Astrocyte of the hippocampus (primary cell): ENCODE results near the gene DTL.
A peak's percentile ranks its signal among the peaks of the same experiment; 100 is the strongest.

Experiments
- DNase-seq: peaks from one replicate; pipeline ENCODE4 v3.0.0; 2011; ENCODE audit warnings: low read depth, low spot score

DTL gene

DNA sequence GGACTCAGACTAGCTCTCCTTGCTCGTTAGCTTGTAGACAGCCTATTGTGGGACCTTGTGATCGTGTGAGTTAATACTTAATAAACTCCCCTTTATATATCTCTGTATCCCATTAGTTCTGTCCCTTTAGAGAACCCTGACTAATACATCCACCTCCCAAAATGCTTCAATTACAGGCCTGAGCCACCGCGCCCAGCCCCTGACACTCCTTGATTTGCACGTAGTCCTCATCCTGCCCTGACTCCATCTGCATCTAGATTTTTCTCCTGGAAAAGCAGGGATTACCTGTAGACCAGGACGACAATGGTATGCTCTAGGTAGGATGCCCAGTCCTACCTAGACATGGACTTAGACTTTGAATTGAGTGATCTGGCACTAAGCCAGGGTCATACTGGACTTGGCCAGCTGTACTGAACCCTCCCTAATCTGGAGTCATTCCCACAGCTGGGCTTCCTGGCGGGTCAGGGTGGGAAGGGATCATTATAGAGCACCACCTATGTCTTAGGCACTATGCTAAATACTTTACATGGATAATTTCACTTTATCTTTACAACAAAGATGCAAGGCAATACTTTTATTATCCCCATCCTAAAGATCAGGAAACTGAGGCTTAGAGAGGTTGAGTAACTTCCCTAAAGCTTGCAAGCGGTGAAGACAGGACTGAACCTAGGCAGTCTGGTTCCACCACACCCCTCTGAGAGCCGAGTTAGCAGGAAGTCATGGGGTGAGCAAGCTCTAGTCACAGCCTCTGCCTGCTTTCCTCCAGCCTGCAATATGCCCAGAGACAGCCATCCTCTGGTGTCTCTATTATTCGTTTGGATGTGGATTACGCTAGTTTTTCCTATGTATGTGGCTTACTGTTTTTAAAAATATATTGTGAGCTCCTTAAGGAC, 89.4 kb downstream of the DTL start:
- DNase-seq = no peak

DNA sequence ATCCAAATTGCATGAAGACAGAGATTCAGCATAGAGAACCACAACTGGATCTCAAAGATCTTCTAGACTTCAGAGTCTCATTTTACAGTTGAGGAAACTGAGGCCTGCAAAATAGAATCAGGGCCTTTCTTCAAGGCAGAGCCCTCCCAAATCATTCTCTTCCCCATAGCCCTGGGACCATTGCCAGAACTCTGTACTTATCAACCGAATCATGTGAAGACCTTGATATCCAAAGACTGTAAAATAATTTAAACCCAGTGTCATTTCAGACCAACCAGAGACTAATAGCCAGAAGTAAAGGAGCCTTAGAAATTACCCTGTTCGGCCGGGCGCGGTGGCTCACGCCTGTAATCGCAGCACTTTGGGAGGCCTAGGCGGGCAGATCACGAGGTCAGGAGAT, 90.1 kb downstream of the DTL start:
- DNase-seq = no peak

DNA sequence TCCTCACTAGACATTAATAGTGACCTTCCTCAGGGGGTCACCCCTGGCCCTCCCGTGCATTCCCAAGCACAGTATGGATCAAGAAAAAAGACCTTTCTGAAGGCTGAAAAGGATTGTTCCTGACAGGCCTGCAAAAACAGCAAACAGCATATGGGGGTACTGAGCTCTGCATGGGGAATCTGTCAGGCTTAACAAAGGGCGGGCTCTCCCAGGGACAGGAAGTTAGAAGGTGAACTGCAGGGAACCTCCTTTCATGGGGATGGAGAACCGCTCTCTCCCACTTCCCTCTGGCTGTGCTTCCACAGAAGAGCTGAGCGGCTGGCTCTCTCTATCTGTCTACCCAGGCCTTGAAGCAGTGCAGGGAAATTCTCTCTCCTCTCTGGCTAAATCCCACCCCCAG, 91.7 kb downstream of the DTL start:
- no peak for DNase-seq

DNA sequence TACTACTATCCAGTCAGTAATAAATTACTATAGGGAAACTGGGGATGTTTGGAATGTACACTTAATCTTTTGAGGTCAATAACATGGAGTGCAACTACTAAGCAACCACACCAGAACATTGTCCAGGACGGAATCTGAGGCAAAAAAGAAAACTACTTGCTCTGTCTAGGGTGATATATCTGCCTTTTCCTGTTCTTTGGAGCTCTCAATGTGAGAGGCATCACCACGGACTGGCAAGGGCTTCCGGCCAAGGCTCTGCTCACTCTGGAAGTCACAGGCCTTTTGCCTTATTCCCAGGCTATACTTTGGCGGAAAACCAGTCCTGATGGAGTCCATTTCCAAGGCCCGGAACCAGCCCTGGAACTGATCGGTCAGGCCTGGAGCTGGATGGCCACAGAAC, 94.2 kb downstream of the DTL start:
- no peak for DNase-seq

DNA sequence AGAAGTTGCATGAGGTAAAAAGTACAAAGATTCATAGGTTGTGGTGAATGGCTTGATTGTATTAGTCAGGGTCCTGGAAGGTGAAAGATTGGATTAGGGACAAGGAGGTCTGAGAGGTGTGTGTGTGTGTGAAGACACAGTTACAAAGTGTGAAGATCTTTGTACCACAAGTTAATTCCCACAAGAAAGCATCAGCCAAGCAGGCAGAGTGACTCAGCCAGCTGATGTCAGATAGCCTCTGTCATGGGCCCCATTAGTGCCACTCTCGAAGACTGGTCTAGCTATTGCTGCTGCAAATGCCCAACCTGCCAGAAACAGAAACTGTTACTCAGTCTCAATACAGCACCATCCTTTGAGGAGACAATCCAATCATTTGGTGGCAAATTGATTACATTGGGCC, 96.5 kb downstream of the DTL start:
- peak; percentile 59 for DNase-seq

DNA sequence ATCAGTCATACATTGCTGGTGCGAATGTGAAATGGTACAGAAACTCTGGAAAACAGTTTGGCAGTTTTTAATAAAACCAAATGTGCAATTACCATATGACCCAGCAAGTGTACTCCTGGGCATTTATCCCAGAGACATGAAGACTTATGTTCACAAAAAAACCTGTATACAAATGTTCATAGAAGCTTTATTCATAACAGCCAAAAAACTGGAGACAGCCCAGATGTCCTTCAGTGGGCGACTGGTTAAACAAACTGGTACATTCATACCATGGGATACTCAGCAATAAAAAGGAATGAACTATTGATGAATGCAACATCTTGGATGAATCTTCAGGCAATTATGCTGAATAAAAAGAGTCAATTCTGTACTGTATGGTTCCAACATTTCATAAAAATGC, 97.8 kb downstream of the DTL start:
- DNase-seq = no peak

DNA sequence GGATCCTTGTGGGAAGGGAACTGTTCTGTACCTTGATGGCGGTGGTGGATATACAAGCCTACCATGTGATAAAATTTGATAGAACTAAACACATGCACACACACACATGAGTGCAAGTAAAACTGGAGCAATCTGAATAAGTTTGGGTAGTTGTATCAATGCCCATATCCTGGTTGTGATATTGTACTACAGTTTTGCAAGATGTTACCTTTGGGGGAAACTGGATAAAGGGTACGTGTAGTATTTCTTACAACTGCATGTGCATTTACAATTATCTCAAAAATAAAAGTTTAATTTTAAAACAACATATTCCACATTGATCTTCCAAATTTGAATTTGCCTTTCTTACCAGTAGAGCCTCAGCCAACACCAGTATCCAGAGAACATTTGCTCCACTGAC, 99.6 kb downstream of the DTL start:
- no peak for DNase-seq

DNA sequence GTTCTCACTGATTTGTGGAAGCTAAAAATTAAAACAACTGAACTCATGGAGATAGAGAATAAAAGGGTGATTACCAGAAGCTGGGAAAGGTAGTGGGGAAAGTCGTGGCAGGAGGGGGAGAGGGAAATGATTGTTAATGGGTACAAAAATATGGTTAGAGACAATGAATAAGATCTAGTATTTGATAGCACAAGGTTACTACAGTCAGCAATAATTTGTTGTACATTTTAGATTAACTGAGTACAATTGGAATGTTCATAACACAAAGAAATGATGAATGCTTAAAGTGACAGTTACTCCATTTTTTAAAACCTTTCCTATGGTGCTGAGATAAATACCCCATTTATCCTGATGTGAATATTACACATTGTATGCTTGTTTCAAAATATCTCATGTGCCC, 102.3 kb downstream of the DTL start:
- DNase-seq = no peak

DNA sequence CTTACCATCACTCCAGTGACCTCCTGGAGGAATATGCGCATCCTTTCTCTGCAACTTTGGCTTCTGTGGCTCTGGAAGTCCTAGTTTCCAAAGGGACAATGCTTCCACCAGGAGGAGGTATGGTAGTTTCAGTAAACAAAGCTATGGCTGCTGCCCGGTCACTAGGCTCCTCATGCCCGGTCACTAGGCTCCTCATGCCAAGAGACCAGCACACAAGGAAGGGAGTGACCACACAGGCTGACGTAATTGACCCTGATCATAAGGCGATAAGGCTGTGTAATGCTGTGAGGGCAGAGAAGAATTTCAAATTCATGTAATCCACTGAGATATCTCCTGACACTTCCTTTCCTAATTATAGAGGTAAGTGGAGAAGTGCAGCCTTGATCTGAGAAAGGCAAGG, 102.9 kb downstream of the DTL start:
- DNase-seq = no peak

DNA sequence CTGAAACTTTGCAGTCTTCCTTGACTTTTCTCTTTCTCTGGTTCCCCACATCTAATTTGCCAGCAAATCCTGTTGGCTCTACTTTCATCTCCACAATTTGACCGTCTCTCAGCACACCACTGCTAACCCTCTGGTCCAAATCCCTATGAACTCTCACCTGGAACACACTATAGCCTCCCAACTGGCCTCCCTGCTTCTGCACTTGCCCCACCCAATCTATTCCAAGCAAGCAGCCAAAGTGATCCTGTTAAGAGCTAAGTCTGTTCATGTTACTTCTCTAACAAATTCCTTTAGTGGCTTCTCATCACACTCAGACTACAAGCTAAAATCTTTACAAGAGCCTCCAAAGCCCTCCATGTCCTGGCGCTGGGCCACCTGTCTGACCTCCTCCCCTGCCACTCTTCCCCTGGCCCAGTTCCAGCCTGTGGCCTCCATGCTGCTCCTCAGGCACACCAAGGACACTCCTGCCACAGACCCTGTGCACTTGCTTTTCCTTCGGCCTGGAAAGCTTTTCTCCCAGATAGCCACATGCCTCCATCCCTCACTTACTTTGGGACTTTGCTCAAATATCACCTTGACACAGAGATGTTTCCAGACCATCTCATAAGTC, 104.1 kb downstream of the DTL start:
- DNase-seq = no peak

DNA sequence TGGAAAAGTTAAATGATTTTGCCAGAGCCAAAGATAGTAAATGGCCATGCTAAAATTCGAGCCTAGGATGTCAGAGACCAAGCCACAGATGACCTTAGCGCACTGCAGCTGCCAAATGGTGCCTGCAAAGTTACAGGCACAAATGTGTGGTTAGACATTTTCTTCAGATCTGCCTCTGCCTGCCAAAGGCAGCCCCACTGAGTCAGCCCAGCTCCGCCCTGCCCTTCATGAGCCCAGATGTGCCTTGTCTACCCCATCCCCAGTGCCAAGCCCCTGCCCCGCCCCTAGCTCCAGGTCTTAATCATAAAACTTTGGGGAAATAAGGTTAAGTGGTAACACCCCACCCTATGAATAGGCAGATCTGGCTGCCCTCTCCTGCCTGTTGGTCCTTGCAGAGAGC, 105.9 kb downstream of the DTL start:
- DNase-seq = no peak

DNA sequence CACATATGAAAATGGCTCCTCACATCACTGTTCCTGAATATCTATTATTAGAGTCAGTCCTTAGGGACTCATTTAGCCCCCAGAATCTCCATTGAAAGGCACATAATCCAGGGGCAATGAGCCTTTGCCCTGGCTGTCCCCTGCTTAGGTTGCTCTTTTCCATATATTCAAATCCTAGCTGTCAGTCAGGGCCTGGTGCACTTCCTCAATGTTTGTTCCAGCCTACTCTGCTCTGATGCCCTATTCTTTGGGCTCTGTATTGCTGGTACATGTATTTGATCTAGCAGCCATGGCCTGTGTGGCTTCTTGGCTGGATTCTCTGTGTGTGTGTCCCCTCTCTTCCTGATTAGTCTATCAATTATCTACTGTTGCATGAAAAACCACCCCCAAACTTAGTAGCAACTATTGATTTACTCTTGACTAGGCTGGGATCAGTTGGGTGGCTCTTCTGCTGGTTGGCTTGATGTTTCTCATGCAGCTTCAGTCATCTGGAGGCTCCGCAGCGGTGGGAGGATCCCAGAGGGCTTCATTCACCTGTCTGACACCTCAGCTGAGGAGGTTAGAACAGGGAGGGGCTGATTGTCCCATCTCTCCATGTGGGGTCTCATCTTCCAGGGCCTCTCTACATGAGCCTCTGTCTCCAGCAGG, 107.5 kb downstream of the DTL start:
- no peak for DNase-seq

DNA sequence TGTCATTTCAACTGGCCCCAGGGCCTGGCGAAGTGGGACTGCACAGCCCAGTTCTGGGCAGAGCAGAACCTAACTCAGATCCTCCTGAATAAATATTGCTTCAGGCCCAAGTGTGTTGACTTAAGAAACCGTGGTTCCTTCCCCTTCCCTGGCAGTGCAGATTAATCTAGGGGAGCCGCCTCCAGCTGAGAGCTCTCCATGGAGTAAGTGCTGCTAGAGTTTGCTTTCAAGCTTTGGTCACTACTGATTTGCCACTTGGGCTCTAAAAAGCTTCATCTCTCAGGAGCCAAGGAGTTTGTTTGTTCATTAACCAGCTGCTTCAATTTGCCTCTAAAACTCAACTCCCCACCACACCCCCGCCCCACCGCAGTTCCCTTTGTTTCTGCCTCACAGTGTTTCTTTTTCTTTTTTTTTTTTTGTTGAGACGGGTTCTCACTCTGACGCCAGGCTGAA, 112.1 kb downstream of the DTL start:
- DNase-seq = peak; percentile 21

DNA sequence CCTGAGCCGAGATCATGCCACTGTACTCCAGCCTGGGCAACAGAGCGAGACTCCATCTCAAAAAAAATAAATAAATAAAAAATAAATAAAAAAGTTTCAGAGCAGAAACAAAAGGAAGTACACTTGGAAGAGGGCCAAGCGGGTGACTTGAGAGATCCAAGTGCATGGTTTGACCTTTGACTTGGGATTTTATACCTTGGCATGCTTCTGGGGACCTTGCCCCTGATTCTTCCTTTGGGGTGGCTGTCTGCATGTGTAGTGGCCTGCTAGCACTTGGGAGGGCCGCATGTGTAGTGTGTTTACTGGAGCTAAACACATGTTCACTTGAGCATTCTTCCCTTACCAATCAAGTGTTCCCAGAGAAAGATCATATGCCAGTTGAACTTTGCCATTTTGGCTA, 114.0 kb downstream of the DTL start:
- DNase-seq = no peak

DNA sequence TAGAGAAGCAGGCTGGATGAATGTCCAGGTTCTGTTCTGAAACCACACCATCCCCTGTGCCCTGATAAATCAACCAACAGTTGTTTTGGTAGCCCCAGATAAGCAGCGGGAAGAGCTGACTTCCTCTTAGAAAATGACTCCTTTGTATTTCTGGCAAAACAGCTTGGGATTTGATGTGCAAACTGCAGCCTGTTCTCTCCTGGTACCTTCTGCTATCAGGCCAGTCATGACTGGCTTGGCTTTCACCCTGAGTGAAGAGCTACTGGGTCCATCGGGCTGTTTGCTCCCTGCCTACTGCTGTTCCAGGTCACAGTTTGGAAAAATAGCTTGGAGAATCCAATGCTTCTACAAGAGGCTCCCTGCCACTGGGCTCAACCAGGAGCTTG, 116.8 kb downstream of the DTL start:
- DNase-seq = no peak

DNA sequence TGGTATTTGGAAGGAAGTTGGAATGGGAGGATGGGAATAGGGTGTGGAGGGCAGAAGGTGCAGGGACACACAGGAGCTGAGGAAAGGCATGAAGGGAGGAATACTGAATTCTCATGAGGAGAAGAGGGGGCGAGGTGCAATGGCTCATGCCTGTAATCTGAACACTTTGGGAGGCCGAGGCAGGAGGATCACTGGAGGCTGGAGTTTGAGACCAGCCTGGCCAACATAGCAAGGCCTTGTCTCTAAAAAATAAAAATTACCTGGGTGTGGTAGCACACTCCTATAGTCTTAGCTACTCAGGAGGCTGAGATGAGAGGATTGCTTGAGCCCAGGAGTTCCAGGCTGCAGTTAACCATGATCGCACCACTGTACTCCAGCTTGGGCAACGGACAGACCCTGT, 117.3 kb downstream of the DTL start:
- no peak for DNase-seq

DNA sequence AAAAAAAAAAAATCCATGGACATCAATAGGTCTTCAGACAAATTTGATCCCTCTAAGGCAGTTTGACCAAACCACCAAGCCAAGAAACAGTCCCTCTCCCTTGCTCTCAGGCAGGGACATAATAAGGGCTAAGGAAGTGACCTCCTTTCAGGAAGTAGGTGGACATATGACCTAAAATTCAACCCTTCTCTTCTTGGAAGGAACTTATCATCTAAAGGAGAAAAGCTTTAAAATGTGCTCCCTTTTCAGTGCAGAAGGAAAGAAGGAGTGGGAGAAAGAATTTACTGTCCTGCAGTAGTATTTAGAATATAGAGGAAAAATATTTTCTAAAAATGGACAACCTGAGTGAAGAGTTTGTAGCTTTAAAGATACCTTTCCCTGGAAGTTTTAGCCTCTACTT, 118.1 kb downstream of the DTL start:
- DNase-seq = no peak
